Measurements from ENCODE around the gene ASTN2. TPM values are rescaled to one million over a fixed set of nuclear protein-coding genes. Genes with fewer than 3 reads are reported as not detected.

The ASTN2 gene
- total RNA-seq, 1 experiment from 2014 or later, result 4.8 TPM

GRCh38 chr9:117409321-117409720 lies 5.5 kb downstream of the ASTN2 start:
- ChIA-PET CTCF (no interaction called here), POLR2A (no interaction called here), RAD21 (ENCODE audit: low non-redundant PET in 1 of 2, low total read pairs in 2 of 2, uncharacterized antibody in 2 of 2, unreplicated experiment in 2 of 2) (no interaction called here)
- H3K9ac ChIP-seq (ENCODE audit: low read length), result no peak overlapping the region
- H3K27me3 ChIP-seq (ENCODE audit: insufficient read depth, low read length), result no peaks in the 10 kb centered on the region
- H3K27ac ChIP-seq (ENCODE audit: low read depth, low read length), result no peak overlapping the region
- no peaks in the 10 kb centered on the region for H3K36me3 ChIP-seq (ENCODE audit: control insufficient read depth in 1 of 2, insufficient read depth in 2 of 2, low read length in 2 of 2)
- peaks cover 0 to 5% of the 10 kb centered on the region in 2 experiments; a peak in 2 of 4 replicates for H3K9me3 ChIP-seq (ENCODE audit: control insufficient read depth in 1 of 2, insufficient read depth in 1 of 2, low read depth in 1 of 2, low read length in 2 of 2)
- H3K4me1 ChIP-seq (ENCODE audit: control insufficient read depth in 1 of 2, insufficient read depth in 2 of 2, low read length in 2 of 2), result no peaks in the 10 kb centered on the region
- no peaks in the 10 kb centered on the region for H3K79me2 ChIP-seq (ENCODE audit: insufficient read depth, low read length)
- intact Hi-C loops (cut with micrococcal nuclease), result no loop called here
- TF ChIP-seq RAD21 (IDR thresholded peaks at IDR 0.05; ENCODE audit: low read depth), result no peak
- no peak for TF ChIP-seq POLR2AphosphoS5 (IDR thresholded peaks at IDR 0.05; ENCODE audit: low read depth, low read length)
- no peak for TF ChIP-seq EZH2 (IDR thresholded peaks at IDR 0.05)
- TF ChIP-seq ZFX (IDR thresholded peaks at IDR 0.05), result no peak
- TF ChIP-seq, protein P1, sequence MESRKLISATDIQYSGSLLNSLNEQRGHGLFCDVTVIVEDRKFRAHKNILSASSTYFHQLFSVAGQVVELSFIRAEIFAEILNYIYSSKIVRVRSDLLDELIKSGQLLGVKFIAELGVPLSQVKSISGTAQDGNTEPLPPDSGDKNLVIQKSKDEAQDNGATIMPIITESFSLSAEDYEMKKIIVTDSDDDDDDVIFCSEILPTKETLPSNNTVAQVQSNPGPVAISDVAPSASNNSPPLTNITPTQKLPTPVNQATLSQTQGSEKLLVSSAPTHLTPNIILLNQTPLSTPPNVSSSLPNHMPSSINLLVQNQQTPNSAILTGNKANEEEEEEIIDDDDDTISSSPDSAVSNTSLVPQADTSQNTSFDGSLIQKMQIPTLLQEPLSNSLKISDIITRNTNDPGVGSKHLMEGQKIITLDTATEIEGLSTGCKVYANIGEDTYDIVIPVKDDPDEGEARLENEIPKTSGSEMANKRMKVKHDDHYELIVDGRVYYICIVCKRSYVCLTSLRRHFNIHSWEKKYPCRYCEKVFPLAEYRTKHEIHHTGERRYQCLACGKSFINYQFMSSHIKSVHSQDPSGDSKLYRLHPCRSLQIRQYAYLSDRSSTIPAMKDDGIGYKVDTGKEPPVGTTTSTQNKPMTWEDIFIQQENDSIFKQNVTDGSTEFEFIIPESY (IDR thresholded peaks at IDR 0.05; ENCODE audit: extremely low read depth, insufficient replicate concordance, low read length), result no peak
- TF ChIP-seq ATF3 (IDR thresholded peaks at IDR 0.05), result no peak
- no peak for TF ChIP-seq FOSL1 (IDR thresholded peaks at IDR 0.05; ENCODE audit: low read depth)
- no peak for TF ChIP-seq SIN3A (IDR thresholded peaks at IDR 0.05; ENCODE audit: low read depth)
- no peak for TF ChIP-seq SP1 (IDR thresholded peaks at IDR 0.05; ENCODE audit: low read depth)
- no peak for TF ChIP-seq POLR2A (IDR thresholded peaks at IDR 0.05; ENCODE audit: borderline replicate concordance, extremely low read depth, insufficient read depth, insufficient read length)
- no peak for TF ChIP-seq TCF7L2 (IDR thresholded peaks at IDR 0.05; ENCODE audit: borderline replicate concordance, extremely low read depth, insufficient read depth, insufficient read length)
- TF ChIP-seq EGR1 (IDR thresholded peaks at IDR 0.05; ENCODE audit: low read depth), result no peak
- no TSS peak for BruUV-seq (replicated peaks)
- no peaks in the 10 kb centered on the region for H4K20me1 ChIP-seq (ENCODE audit: insufficient read depth)
- no peak for DNase-seq (ENCODE audit: low read depth, low spot score)
- no peaks in the 10 kb centered on the region for H3K9me2 ChIP-seq (ENCODE audit: insufficient read depth)
- H3K4me2 ChIP-seq (ENCODE audit: low read length), result no peak overlapping the region
- no peak overlapping the region for H2AFZ ChIP-seq (ENCODE audit: low read depth, low read length, poor library complexity, severe bottlenecking)
- H3K4me3 ChIP-seq (replicated peaks in 1 of 2; ENCODE audit: low read depth in 1 of 2, low read length in 2 of 2), result no peak overlapping the region
- ATAC-seq, result no peak
